ENCODE results near the gene CEMIP. TPM values are rescaled to one million over a fixed set of nuclear protein-coding genes. Genes with fewer than 3 reads are reported as not detected.
A peak's percentile ranks its signal among the peaks of the same experiment; 100 is the strongest.

The CEMIP gene
- total and polyA plus RNA-seq, 2 of the 13 experiments (the other 11 are each of a cell fraction or from before 2014, with no cell fraction given), result 4.3 to 28.5 TPM

DNA sequence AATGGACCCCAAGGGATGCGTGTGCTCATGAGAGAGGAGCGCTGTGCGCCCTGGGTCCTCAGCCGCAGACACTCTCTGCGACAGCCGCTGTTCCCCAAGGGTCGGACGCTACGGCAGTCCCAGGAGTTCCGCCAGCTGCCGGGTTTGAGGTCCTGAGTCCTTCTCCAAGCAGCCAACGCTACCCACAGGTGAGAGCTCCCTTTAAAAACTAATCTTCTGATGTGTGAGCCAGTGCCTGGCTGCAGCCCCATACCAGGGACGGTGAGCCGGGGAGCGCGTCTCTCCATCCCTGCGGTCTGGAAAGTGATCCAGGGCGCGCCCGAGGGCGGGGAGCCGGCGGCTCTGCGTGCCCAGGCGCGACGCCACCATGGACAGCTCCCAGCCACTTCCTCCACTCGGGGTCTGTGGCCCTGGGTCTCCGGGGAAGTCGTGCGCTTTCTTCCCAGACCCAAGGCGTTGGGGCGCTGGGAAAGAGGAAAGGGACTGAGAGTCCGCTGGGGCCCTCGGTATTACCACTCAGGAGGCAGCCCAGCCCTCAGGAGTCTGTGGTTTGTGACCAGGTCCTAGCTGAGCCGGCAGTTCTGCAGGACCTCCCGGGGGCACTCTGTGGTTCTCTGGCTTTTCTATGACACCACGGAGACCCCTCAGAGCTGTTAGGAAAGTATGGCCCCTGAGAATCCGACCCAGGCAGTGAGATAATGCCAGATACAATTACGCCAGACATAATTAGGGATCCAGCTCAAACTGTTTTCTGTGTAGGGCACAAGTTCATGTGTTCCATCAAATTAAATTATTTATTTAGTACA lies 1.4 kb downstream of the CEMIP start (continued):
- no peak for TF ChIP-seq SOX6 (IDR thresholded peaks at IDR 0.05)
- TF ChIP-seq SOX6 (CRISPR knock-in tag; IDR thresholded peaks at IDR 0.05), result no peak
- no peak for TF ChIP-seq JUND (CRISPR knock-in tag; IDR thresholded peaks at IDR 0.05)
- TF ChIP-seq FOXK1 (CRISPR knock-in tag; IDR thresholded peaks at IDR 0.05; ENCODE audit: borderline replicate concordance, low read depth), result peak; percentile 84; the same call in 1 of the 2 replicates
- TF ChIP-seq RBAK (CRISPR knock-in tag; IDR thresholded peaks at IDR 0.05), result no peak
- no peak for TF ChIP-seq ZBTB40 (IDR thresholded peaks at IDR 0.05)
- peak; percentile 72; the same call in 1 of the 2 replicates for TF ChIP-seq ZBTB40 (CRISPR knock-in tag; IDR thresholded peaks at IDR 0.05)
- no peak for TF ChIP-seq ZNF552 (CRISPR knock-in tag; IDR thresholded peaks at IDR 0.05; ENCODE audit: borderline replicate concordance)
- TF ChIP-seq NFRKB (IDR thresholded peaks at IDR 0.05), result no peak
- TF ChIP-seq NR3C1 (CRISPR knock-in tag; IDR thresholded peaks at IDR 0.05), result no peak
- TF ChIP-seq SMAD1 (CRISPR knock-in tag; IDR thresholded peaks at IDR 0.05; ENCODE audit: borderline replicate concordance, low read depth), result no peak
- TF ChIP-seq, protein P1, sequence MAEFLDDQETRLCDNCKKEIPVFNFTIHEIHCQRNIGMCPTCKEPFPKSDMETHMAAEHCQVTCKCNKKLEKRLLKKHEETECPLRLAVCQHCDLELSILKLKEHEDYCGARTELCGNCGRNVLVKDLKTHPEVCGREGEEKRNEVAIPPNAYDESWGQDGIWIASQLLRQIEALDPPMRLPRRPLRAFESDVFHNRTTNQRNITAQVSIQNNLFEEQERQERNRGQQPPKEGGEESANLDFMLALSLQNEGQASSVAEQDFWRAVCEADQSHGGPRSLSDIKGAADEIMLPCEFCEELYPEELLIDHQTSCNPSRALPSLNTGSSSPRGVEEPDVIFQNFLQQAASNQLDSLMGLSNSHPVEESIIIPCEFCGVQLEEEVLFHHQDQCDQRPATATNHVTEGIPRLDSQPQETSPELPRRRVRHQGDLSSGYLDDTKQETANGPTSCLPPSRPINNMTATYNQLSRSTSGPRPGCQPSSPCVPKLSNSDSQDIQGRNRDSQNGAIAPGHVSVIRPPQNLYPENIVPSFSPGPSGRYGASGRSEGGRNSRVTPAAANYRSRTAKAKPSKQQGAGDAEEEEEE (CRISPR knock-in tag; IDR thresholded peaks at IDR 0.05; ENCODE audit: borderline replicate concordance), result no peak
